C4-2B (cell line): ENCODE results near the gene ACBD3.

Source experiments
- H3K27ac ChIP-seq: fragments of 450-650 bp; 2 replicates; pipeline ENCODE4 v1.5.1; 2017
- ZFX ChIP-seq: fragments of 450-650 bp; IDR thresholded peaks from 2 replicates; pipeline ENCODE4 v1.6.1; 2017
- TF ChIP-seq, protein P1 (sequence below): fragments of 450-650 bp; conservative IDR thresholded peaks from 2 replicates; pipeline ENCODE4 v1.5.1; 2017; ENCODE audit warnings: mild to moderate bottlenecking

The ACBD3 gene

DNA sequence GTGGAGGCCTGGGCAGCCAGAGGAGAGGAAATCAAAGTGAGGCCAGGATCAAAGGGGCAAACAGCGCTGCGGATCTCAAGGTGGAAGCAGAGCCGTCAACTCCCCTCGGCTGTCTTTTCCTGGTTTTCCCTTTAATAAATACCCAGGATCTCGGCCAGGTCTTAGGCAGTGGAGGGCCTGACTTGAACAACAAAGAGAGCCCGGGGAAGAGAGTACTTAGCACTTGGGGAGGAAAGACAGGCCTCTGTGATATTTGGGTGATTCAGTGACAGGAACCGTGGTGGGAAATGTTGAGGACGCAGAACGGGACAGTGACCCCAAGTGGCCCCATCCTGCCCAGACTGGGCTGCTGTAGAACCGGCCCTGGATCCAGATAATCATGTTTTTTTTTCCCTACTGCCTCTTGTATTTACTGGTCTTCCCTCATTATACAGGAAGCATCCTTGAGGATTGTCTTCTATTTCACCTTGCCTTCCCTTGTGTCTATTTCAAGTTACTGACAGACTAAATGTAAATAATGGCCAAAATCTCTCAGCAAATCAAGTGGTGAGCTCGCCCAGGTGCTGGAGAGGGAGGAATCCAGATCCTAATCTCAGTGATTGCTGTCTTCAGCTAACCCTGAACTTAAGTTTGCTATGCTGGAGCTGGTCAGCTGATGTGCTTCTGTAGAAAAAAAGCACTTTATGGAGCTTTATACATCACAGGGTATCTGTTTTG, 34.1 kb upstream of the ACBD3 start:
- TF ChIP-seq, protein P1, sequence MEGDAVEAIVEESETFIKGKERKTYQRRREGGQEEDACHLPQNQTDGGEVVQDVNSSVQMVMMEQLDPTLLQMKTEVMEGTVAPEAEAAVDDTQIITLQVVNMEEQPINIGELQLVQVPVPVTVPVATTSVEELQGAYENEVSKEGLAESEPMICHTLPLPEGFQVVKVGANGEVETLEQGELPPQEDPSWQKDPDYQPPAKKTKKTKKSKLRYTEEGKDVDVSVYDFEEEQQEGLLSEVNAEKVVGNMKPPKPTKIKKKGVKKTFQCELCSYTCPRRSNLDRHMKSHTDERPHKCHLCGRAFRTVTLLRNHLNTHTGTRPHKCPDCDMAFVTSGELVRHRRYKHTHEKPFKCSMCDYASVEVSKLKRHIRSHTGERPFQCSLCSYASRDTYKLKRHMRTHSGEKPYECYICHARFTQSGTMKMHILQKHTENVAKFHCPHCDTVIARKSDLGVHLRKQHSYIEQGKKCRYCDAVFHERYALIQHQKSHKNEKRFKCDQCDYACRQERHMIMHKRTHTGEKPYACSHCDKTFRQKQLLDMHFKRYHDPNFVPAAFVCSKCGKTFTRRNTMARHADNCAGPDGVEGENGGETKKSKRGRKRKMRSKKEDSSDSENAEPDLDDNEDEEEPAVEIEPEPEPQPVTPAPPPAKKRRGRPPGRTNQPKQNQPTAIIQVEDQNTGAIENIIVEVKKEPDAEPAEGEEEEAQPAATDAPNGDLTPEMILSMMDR: no peak
- TF ChIP-seq ZFX: no peak
- no peak overlapping the region for H3K27ac ChIP-seq

DNA sequence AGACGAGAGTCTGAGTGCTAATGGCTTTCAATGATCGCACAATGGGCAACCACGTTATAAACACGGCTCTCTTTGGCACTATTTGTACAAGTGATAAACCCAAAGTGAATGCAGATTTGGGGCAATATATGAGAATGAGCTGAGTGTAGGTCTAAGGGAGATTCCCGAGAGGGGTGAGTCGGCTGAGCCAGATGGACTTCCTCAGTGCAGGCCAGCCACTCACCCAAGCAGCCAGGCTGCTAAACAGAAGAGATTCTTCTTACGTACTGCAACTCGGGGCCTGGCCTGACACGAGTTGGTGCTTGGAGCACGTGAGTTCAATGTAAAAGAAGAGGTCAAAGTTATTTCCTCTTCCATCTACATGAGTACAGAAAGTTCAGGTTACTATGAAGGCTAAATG, 30.7 kb upstream of the ACBD3 start:
- TF ChIP-seq, protein P1: no peak
- TF ChIP-seq ZFX: no peak
- H3K27ac ChIP-seq: no peak overlapping the region

DNA sequence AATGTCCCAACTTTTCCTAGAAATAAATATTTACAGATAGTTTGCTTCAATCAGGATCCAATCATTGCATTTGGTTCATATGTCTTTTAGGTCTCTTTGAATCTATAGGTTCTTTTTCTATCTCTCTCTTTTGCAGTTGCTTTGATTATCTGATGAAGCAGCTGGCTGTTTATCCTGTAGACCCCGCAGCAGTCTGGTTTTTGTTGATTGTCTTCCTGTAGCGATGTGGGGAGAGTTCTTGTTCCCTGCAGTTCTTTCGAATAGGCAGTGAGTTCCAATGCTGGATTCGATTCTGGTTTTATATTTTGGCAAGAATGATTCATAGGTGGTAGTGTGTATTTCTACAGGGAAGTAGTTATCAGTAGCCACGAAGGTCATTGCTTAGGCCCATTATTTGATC, 29.5 kb upstream of the ACBD3 start:
- no peak for TF ChIP-seq ZFX
- TF ChIP-seq, protein P1: no peak
- H3K27ac ChIP-seq: no peak overlapping the region

DNA sequence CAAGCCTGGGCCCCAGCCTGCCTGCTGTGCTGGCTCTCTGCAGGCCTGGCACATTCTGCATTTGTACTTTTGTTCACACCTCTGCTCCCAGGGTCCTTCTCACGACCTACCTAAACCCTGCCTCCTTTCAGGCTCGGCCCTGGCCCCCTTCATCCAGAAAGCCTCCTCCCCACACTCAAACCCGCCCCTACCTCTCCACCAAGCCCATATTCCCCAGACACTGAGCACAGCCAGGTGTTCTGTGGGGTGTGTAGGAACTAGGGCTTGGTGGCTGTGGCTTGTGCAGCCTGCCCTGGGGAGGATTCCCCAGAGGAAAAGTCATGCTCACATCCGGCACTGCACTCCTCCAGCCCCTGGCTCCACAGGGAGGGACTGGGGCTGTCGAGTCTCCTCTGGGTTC, 28.7 kb upstream of the ACBD3 start:
- H3K27ac ChIP-seq: no peak overlapping the region
- TF ChIP-seq ZFX: no peak
- TF ChIP-seq, protein P1: no peak

DNA sequence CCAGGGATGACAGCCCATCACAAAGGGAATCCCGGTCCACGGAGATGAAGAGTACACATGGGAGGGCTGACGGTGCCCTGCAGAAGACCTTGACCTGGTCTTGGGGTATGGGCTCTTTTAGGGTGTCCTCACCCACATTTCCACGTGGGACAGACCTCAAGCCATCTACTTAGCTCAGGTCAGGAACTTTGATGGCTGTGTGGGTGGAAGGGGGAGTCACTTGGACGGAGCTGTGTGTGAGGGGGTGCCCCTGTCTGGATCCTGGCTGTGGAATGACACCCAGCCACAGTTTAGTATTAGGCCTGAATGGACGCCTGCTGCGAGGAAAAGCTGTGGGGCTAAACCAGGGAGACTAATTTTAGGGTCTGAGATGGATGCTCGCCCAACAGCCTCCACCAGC, 26.0 kb upstream of the ACBD3 start:
- no peak overlapping the region for H3K27ac ChIP-seq
- no peak for TF ChIP-seq ZFX
- TF ChIP-seq, protein P1: no peak

DNA sequence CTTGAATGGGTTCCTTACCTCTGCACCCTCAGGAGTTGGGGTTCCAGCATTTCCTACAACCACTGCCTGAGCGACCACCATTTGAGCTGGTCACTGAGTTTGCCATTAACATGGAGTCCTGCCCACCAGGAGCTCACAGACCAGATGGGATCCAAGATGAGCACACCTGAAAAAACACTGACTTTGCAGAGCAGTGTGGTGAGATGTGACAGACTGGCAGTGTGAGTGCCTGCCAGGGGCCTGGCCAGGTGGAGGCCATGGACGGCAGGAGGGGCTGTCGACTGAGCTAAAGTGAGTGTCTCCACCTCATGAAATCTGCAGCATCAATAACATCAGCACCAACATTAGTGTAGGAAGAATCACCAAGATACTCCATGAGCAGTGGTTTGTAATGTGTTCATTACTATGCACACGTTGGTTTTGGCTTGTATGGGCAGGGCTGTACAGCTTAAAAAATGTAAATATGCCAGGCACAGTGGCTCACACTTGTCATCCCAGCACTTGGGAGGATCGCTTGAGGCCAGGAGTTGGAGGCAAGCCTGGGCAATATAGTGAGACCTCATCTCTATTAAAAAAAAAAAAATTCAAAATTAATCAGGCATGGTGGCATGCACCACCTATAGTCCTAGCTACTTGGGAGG, 24.8 kb upstream of the ACBD3 start:
- no peak overlapping the region for H3K27ac ChIP-seq
- no peak for TF ChIP-seq ZFX
- TF ChIP-seq, protein P1: no peak

DNA sequence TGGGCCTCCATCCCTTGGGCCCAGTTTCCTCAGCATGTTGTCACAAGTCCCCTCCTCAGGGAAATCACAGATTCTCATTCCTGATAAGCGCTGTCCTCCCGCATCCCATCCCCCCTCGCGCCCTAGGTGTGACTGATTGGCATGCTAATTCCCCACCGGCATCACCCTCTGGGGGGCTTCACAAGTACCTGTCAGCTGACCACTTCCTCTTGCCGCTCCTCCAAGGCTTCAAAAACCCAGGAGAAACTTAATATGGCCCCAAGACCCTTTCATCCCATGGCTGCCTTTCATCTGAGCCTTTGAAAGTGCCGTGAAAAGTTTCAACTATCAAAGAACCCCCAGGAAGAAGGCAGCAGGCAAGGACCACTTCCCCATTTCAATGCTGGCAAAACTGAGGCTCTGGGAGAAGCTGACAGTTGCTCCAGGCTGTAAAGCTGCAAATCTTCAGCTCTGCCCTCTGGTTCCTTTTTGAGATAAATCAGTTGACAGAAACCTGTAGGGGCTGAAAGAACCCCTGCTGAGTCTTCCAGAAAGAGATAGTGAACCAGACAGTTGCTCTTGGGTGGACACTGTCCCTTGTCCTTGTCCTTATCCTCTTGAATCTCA, 24.1 kb upstream of the ACBD3 start:
- H3K27ac ChIP-seq: no peak overlapping the region
- no peak for TF ChIP-seq ZFX
- TF ChIP-seq, protein P1: no peak
